ENCODE results near the gene TSPAN4. TPM values are rescaled to one million over a fixed set of nuclear protein-coding genes. Genes with fewer than 3 reads are reported as not detected.

Gene TSPAN4
- total RNA-seq, 1 donor from 2014 or later: 40.5 TPM

DNA sequence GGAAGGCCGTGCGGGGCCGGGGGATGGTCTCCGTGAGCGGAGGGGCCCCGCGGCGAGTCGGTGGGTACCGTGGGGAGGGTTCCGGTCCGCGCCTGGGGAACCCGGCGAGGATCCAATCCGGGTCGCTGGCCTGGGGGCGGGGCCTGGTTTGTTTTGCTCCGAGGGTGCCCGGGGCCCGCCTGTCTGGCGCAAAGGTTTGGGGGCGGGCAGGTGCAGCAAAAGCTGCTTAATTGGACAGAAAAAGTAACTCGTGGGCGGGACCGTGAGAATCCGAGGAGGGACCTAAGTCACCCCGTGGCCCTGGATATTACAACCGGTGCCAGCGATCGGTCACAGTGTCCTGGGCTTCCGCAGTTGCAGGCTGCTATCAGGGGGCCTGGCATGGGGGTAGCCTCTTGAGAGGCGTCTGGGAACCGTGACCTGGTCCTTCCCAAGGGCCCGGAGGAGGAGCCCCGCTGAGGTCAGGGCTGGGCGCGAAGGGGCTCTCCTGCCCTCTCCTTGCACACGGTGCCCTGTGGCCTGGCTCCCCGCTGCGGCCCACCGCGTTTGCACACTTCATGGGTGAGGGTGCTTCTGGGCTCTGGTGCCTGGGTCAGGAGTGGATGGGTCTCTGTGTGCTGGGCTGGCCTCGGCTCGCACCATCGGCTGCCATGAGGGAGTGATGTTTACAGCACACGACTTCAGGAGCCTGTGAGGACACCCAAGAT is 22.6 kb upstream of the TSPAN4 start:
- ATAC-seq: peak; percentile 66
- intact Hi-C loops (cut with micrococcal nuclease): no loop called here
- peak; percentile 94 for DNase-seq

DNA sequence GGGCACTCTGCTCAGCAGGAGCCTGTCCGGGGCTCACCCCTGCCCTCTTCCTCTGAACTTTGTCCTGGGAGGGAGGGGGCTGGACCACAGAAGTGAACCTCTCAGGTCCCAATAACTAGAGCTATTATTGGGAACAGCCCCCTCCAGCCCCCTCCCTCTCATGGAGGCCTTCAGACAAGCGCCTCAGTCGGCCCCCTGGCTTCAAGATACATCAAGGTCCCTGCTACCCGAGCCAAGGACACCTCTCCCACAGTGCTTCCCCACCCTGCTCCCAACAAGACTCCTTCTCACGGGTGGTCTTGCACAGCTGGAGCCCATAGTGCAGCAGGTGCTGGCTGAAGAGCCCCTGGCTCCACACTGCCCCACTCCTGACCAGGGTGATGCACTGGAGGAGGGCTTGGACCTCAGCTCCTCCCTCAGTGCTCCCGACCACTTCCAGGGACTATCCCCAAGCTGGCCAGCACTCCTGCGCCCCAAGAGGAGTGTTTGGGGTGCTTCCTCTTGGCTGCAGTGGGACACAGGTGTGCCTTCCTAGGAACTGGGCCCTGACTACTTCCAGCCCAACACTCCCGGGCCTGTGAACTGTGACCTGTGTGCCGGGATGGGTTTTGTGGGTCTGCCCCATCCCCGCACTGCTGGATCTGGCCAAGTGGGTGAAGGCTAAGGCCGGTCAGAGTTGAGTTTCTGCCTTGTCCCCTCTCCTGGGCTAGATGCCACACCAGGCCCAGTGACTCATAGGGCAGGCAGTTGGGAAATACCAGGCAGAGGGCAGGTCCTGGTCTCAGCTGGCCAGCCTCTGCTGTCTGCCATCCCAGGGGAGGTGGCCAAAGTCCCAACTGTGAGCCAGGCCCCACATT is 21.8 kb upstream of the TSPAN4 start:
- ATAC-seq: peak; percentile 64
- intact Hi-C loops (cut with micrococcal nuclease): no loop called here
- DNase-seq: peak; percentile 85

GRCh38 chr11:821512-822371 is 20.9 kb upstream of the TSPAN4 start:
- intact Hi-C loops (cut with micrococcal nuclease): no loop called here
- DNase-seq (peak; percentile 77), ATAC-seq (no peak)

- DNase-seq (no peak), ATAC-seq (no peak)
- intact Hi-C loops (cut with micrococcal nuclease): no loop called here
Observed at GRCh38 chr11:823441-824291, 19.0 kb upstream of the TSPAN4 start.

GRCh38 chr11:824292-824880 is 18.3 kb upstream of the TSPAN4 start:
- intact Hi-C loops (cut with micrococcal nuclease): no loop called here
- DNase-seq: no peak
- ATAC-seq: no peak

DNA sequence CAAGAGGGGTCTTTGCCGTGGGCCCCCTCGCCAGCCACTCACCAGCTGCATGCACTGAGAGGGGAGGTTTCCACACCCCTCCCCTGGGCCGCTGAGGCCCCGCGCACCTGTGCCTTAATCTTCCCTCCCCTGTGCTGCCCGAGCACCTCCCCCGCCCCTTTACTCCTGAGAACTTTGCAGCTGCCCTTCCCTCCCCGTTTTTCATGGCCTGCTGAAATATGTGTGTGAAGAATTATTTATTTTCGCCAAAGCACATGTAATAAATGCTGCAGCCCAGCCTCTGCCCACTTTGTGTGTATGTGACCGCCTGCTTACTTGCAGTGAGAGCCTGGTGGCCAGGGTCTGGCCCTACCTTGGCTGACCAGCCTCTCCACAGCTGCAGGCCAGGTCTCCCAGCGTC is 17.7 kb upstream of the TSPAN4 start:
- DNase-seq (no peak), ATAC-seq (no peak)
- intact Hi-C loops (cut with micrococcal nuclease): no loop called here

DNA sequence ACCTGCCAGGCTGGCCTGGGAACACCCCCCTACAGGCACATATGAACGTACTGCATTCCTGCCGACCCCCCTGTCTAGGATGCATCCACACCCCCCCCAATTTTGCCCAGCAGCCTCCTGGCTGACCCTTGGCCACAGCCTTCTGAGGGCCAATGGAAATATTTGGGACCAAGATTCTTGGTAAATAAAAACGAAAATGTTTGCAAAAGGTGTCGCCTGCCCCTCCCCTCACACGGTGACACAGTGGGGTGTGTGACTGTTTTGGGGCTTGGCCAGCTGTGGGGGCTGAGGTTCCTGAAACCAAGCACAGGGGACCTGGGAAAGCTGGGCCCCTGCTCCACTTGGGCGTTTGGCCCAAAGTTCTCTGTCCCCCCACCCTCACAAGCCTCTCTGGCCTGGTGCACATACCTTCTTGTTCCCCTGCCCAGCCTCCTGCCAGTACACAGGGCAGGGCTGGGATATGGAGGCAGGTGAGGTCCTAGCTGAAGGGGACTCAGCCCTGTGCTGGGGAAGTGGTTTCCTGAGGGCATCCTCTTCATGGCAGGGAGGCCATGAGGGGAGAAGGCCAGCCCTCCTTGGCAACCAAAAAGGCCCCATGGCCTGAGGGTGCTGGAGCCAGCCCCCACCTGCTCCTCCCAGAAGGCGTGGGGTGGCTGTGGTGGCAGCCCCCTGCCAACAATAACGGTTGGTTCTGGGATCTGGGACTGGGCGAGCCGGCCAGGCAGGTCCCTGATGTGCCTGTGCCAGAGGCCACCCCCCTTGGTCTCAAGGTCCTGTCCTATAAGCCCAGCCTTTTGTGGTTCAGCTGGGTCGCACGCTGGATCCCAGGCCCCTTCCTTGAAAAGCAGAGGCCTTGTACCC is 17.1 kb upstream of the TSPAN4 start:
- intact Hi-C loops (cut with micrococcal nuclease): no loop called here
- DNase-seq: no peak
- ATAC-seq: no peak

DNA sequence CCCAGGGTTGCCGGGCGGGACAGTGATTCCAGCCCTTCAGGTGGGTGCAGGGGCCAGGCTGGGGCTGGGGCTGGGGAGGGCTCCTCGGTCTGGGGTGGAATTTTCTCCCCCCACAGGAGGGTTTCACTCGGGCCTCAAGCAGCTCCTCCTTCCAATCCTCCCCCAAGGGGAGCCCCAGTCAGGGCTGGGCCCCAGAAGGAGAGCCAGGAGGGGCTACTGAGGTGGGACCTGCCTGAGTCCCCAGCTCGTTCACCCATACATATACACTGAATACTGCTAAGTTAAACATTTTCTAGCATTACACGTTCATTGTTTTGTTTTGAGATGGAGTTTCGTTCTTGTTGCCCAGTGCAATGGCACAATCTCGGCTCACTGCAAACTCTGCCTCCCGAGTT is 16.4 kb upstream of the TSPAN4 start:
- intact Hi-C loops (cut with micrococcal nuclease): no loop called here
- no peak for DNase-seq

GRCh38 chr11:826836-827145 is 15.9 kb upstream of the TSPAN4 start:
- intact Hi-C loops (cut with micrococcal nuclease): no loop called here
- ATAC-seq (no peak), DNase-seq (no peak)

More for the DNA sequence above, 16.4 kb upstream of the TSPAN4 start:
- ATAC-seq: no peak

DNA sequence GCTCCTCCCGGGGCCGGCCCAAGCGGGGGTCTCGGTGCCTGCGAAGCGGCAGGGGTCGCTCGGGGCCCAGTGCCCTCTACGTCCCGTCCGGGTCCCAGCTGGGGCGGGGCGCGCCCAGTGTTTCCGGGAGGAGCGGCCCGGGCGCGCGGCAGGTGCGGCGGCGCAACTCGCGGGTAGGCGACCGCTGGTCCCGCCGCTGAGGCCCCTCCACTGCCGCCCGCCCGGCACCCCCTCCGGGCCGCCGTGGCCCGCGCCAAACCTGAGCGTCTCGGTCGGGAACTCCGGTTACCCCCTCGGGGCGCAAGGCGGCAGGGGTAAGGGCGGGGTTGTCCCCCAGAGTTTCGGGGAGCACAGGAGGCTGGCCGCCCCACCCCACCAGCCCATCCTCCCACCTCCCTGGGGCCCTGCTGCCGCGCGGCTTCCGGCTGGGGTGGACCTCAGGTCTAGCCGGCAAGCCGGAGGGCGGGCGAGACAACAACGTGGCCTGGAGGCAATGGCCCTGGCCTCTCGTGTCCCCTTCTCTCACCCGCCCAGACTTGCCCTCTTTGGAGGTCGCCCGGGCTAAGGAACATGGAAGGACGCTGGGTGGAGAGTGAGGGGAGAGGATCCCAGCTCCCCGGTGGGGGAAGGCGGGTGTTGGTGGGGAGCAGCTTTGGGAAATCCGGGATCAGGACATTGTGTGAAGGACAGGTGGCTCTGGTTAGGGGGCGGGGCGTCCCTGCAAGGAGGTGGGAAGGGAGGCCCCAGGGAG is 15.3 kb upstream of the TSPAN4 start:
- peak; percentile 60 for DNase-seq
- intact Hi-C loops (cut with micrococcal nuclease): no loop called here
- peak; percentile 1 for ATAC-seq

DNA sequence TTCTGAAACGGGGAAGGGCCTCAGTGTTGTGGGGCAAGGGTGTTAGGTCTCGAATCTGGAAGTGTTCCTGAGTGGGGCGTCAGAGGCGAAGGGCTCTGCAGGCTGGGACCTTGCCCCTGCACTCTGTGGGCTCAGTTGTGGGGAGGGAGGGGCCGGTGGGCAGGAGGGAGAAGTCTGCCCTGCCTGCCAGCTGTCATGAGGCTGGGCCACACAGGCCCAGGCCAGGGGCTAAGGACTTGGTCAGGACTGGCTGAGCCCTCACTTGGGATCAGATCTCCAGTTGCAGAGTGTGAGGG is 14.8 kb upstream of the TSPAN4 start, which contains the start of gene CRACR2B:
CRACR2B (plus strand) TSS at position 23 of the 296 bp plus-strand sequence. CDS start 689 bp downstream, outside the sequence.
- ATAC-seq: no peak
- intact Hi-C loops (cut with micrococcal nuclease): no loop called here

DNA sequence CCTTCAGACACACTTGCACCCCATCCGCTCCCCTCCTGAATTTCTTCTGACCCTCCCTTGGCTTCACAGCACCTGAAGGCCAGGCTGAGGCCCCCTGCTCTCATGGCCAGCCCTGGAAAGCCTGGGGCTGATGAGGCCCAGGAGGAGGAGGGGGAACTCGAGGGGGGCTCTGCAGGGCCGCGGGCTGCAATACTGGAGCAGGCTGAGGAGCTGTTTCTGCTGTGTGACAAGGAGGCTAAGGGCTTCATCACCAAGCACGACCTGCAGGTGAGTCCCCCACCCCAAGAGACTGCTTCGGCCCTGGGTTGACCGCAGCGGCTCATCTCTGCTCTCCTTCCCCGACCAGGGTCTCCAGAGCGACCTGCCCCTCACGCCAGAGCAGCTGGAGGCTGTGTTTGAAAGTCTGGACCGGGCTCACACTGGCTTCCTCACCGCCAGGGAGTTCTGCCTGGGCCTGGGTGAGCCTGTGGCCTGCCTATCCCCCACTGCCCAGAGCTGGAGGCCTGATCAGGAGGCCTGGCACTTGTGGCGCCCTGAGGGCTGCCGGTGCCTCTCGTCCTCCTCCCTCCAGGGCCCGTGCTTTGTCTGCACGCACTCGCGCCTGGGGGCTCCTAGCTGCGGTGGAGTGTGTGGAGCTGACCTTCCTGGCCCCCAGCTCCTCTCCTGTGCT is 14.0 kb upstream of the TSPAN4 start:
- ATAC-seq (no peak), DNase-seq (peak; percentile 28)
- intact Hi-C loops (cut with micrococcal nuclease): no loop called here

More for the DNA sequence above, 14.8 kb upstream of the TSPAN4 start, which contains the start of gene CRACR2B:
- no peak for DNase-seq

GRCh38 chr11:829176-829846 is 13.3 kb upstream of the TSPAN4 start:
- intact Hi-C loops (cut with micrococcal nuclease): no loop called here
- ATAC-seq (peak; percentile 6), DNase-seq (peak; percentile 76)

GRCh38 chr11:829847-830294 is 12.8 kb upstream of the TSPAN4 start:
- ATAC-seq (no peak), DNase-seq (no peak)
- intact Hi-C loops (cut with micrococcal nuclease): no loop called here

DNA sequence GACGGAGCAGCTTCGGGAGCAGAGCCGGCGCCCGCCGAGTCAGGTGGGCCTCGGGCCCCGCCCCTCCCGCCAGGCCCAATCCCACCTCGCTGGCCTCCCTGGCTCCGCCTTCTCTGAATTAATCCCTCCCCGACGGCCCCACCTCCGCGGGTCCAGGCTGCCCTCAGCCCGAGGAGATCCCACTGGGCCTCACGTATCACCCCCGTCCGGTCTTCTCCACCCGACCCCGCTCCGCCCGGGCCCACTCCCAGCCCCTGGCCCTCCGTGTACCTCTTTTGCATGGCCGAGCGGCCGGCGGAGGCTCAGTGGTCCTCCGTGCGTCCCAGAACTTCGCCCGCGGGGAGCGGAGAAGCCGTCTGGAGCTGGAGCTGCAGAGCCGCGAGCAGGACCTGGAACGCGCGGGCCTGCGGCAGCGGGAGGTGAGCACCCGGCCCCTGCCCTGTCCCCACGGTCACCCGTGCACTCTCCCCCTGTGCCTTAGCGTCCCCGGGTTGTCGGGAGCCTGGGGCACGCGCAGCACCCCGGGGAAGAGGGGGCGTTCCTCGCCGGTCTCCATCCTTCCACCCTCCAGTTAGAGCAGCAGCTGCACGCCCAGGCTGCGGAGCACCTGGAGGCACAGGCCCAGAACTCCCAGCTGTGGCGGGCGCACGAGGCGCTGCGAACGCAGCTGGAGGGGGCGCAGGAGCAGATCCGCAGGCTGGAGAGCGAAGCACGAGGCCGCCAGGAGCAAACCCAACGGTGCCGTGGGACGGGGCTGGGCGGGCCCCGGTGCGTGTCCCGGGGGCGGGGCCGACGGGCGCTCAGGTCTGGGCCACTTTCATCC is 12.1 kb upstream of the TSPAN4 start:
- ATAC-seq: peak; percentile 59
- peak; percentile 91 for DNase-seq
- intact Hi-C loops (cut with micrococcal nuclease): no loop called here

Data from left ventricle myocardium superior (tissue), 1 donor.